HepG2 (cell line): ENCODE measurements around the gene TNS1. TPM values are rescaled to one million over a fixed set of nuclear protein-coding genes. Genes with fewer than 3 reads are reported as not detected.

Experiments used
- ATAC-seq: fragments of 200-7000 bp; cut with Tn5 transposase; 3 replicates; pipeline ENCODE4 v1.9.1; 2020; ENCODE audit warnings: mild to moderate bottlenecking, moderate library complexity
- BruUV-seq: library from RNA; stranded (reverse); fragments of 400-500 nt; replicated peaks from 2 replicates; lab custom pipeline; 2021; lab: Mats Ljungman, UMichigan
- CTCF ChIA-PET: fragments of 300-600 bp; formaldehyde crosslinking; extraction: SDS; loops from one replicate; lab custom pipeline; 2021; ENCODE audit warnings: low total read pairs, inconsistent platforms, low intra/inter-chr PET ratio; lab: Yijun Ruan, JAX
- POLR2A ChIA-PET: fragments of 350-600 bp; sonication (Branson Sonifier 250); formaldehyde crosslinking; loops from one replicate; lab custom pipeline; 2020; ENCODE audit warnings: antibody characterized with exemption, inconsistent platforms; lab: Yijun Ruan, JAX
- DNase-seq: peaks from one replicate; pipeline ENCODE4 v3.0.0-alpha.2; 2015; ENCODE audit warnings: low spot score
- FAIRE-seq: peaks from 3 replicates; lab custom pipeline; 2011; peaks lifted over from hg19 to GRCh38; lab: Jason Lieb, UNC
- H2AFZ ChIP-seq: one replicate; pipeline ENCODE4 v1.6.1; 2011; ENCODE audit warnings: low read length, inconsistent platforms
- H3K27ac ChIP-seq: fragments of 300-600 bp; 3 replicates; pipeline ENCODE4 v1.8.0; 2011; ENCODE audit warnings: mixed run types, mild to moderate bottlenecking, mixed read lengths, low read length, inconsistent platforms; ENCODE audit not compliant: insufficient read depth; ENCODE audit errors: extremely low read length
- H3K27me3 ChIP-seq, 2 experiments: fragments of 200-600 bp in 1 of 2; 2 replicates in 1 of 2; 3 replicates in 1 of 2; pipeline versions ENCODE4 v1.6.0 to v1.8.0; 2011; ENCODE audit warnings: low read length in 2 of 2, mild to moderate bottlenecking in 2 of 2, moderate library complexity in 2 of 2, inconsistent platforms in 1 of 2; ENCODE audit not compliant: insufficient read depth in 2 of 2, control insufficient read depth in 1 of 2
- H3K36me3 ChIP-seq, 2 experiments: fragments of 200-600 bp in 1 of 2; replicated peaks in 1 of 2; 2 replicates in 1 of 2; 3 replicates in 1 of 2; pipeline versions ENCODE4 v1.5.1 to v1.8.0; 2011; ENCODE audit warnings: low read length in 2 of 2, inconsistent platforms in 1 of 2; ENCODE audit not compliant: insufficient read depth in 2 of 2, control insufficient read depth in 1 of 2
- H3K4me1 ChIP-seq: 2 replicates; pipeline ENCODE4 v1.5.1; 2012; ENCODE audit warnings: low read length, inconsistent platforms; ENCODE audit not compliant: insufficient read depth
- H3K4me2 ChIP-seq: 2 replicates; pipeline ENCODE4 v1.6.0; 2011; ENCODE audit warnings: low read depth, low read length, inconsistent platforms
- H3K4me3 ChIP-seq, 3 experiments: fragments of 200-600 bp in 1 of 3; sonication (generic), shearing (Covaris generic) in 1 of 3; replicated peaks in 1 of 3; 2 replicates each; pipeline ENCODE4 v1.5.1; 2011 to 2016; ENCODE audit warnings: low read length in 3 of 3, inconsistent platforms in 2 of 3, low read depth in 2 of 3, mild to moderate bottlenecking in 2 of 3, control low read depth in 1 of 3, mixed read lengths in 1 of 3; ENCODE audit not compliant: insufficient read depth in 1 of 3
- H3K79me2 ChIP-seq: one replicate; pipeline ENCODE4 v1.6.1; 2011; ENCODE audit warnings: low read length, inconsistent platforms; ENCODE audit not compliant: insufficient read depth
- H3K9ac ChIP-seq: 2 replicates; pipeline ENCODE4 v1.6.0; 2011; ENCODE audit warnings: mild to moderate bottlenecking, low read depth, low read length, inconsistent platforms; ENCODE audit not compliant: insufficient read depth
- H3K9me3 ChIP-seq: 2 replicates; pipeline ENCODE4 v1.5.1; 2012; ENCODE audit warnings: mild to moderate bottlenecking, low read length
- H4K20me1 ChIP-seq: 2 replicates; pipeline ENCODE4 v1.6.0; 2011; ENCODE audit warnings: inconsistent platforms, mild to moderate bottlenecking, low read length, moderate library complexity; ENCODE audit not compliant: insufficient read depth
- FOSL2 ChIP-seq: sonication (generic); formaldehyde crosslinking; IDR thresholded peaks from 2 replicates; pipeline ENCODE4 v1.4.0; 2020; ENCODE audit warnings: missing genetic modification reagents
- MAFG ChIP-seq: sonication (generic); formaldehyde crosslinking; IDR thresholded peaks from 2 replicates; pipeline ENCODE4 v1.5.1; 2020; ENCODE audit warnings: mild to moderate bottlenecking, missing genetic modification reagents
- POLR2A ChIP-seq, 2 experiments: IDR thresholded peaks; 2 replicates each; pipeline ENCODE4 v1.6.1; 2011; ENCODE audit warnings: low read depth in 2 of 2, low read length in 2 of 2, mild to moderate bottlenecking in 1 of 2, moderate library complexity in 1 of 2; ENCODE audit not compliant: insufficient read depth in 1 of 2
- RFX5 ChIP-seq: IDR thresholded peaks from 2 replicates; pipeline ENCODE4 v1.6.1; 2011; ENCODE audit warnings: low read depth, low read length, improper control_type of control experiment
- SRY ChIP-seq: sonication (generic); formaldehyde crosslinking; IDR thresholded peaks from 2 replicates; pipeline ENCODE4 v1.8.0; 2022; ENCODE audit warnings: mild to moderate bottlenecking, missing genetic modification reagents
- ZNF225 ChIP-seq: sonication (generic); formaldehyde crosslinking; IDR thresholded peaks from 2 replicates; pipeline ENCODE4 v1.4.0; 2020; ENCODE audit warnings: mild to moderate bottlenecking, missing genetic modification reagents
- ZNF296 ChIP-seq: sonication (generic); formaldehyde crosslinking; conservative IDR thresholded peaks from 2 replicates; pipeline ENCODE4 v1.5.0; 2020; ENCODE audit warnings: mild to moderate bottlenecking, missing genetic modification reagents
- ZNF564 ChIP-seq: sonication (generic); formaldehyde crosslinking; IDR thresholded peaks from 2 replicates; pipeline ENCODE4 v1.8.1; 2023; ENCODE audit warnings: mild to moderate bottlenecking, missing genetic modification reagents
- ZNF766 ChIP-seq: sonication (generic); formaldehyde crosslinking; IDR thresholded peaks from 2 replicates; pipeline ENCODE4 v1.5.0; 2020; ENCODE audit warnings: missing genetic modification reagents, borderline replicate concordance
- WGBS: methylation state at CpG from one replicate; pipeline ENCODE4 v1.1.6; 2017; ENCODE audit warnings: low lambda C conversion rate; 5-methylcytosine and 5-hydroxymethylcytosine counted together
- in situ Hi-C: cut with HindIII; loops from 2 replicates; pipeline ENCODE4 v1.10.0; 2017; ENCODE audit warnings: low pct_unique_long_range_greater_than_20kb; ENCODE audit not compliant: extremely low pct_ligation_motif_present
- intact Hi-C: fragments of 100-400 bp; cut with micrococcal nuclease; formaldehyde crosslinking; loops from one replicate; pipeline ENCODE4 v1.10.0; 2022; ENCODE audit not compliant: unreplicated experiment
- polyA plus RNA-seq, 8 experiments: library from polyadenylated mRNA; depleted of rRNA in 3 of 8; stranded (reverse) in 7 of 8; unstranded in 1 of 8; fragments of >200 nt; fragmentation: Illumina TruSeq in 4 of 8; extraction: Trizol in 4 of 8; gene quantifications; 2 replicates each; pipeline versions ENCODE4 v1.2.1 to v1.2.3, GENCODE V29; 2011 to 2016; ENCODE audit warnings: low read depth in 4 of 8, missing spikeins in 1 of 8, mixed read lengths in 1 of 8; ENCODE audit not compliant: insufficient read depth in 1 of 8
- total RNA-seq, 5 experiments: library from RNA; depleted of rRNA; stranded (reverse); fragments of >200 nt; fragmentation: Illumina TruSeq; extraction: Trizol; gene quantifications; 2 replicates each; pipeline ENCODE4 v1.2.3, GENCODE V29; 2016; ENCODE audit warnings: low read depth in 1 of 5

TNS1 gene
- total and polyA plus RNA-seq, 2 of the 13 experiments (the other 11 are each of a cell fraction or from before 2014, with no cell fraction given): 1.9 to 118 TPM

DNA sequence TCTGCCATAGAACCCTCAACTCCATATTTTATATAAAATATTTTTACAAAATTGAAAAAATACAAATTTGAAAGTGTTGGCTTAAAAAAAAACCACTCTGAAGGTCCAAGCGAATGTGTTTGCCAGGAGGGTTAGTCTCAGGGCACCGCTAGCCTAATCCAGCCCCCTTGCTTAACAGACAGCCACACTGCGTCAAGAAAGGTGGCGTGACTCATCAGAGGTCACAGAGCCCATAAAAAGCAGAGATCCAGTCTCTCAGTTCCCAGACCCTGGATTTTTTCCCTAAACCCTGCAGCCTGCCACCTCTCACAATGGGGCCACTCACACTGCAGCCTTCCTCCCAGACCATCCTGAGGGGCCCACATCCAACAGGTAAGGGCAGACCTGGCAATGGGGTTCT, 3.9 kb upstream of the TNS1 start:
- BruUV-seq: no TSS peak
- no peak overlapping the region for H2AFZ ChIP-seq
- H3K79me2 ChIP-seq: no peaks in the 10 kb centered on the region
- H3K9ac ChIP-seq: no peak overlapping the region
- 7% methylated on average over 4 of the region's 4 CpGs for WGBS
- peaks cover 20% of the 10 kb centered on the region for H3K4me1 ChIP-seq
- no peak for DNase-seq
- FAIRE-seq: no peak
- no peak overlapping the region for H3K4me2 ChIP-seq
- in situ Hi-C loops: no loop called here
- ATAC-seq: no peak
- H3K4me3 ChIP-seq: no peak overlapping the region
- no peak overlapping the region for H3K27ac ChIP-seq
- ChIA-PET CTCF (no interaction called here), POLR2A (no interaction called here)
- TF ChIP-seq ZNF766 (CRISPR knock-in tag) (no peak), FOSL2 (peak; percentile 51; the same call in 1 of the 2 replicates)
- no peaks in the 10 kb centered on the region for H3K9me3 ChIP-seq
- intact Hi-C loops: no loop called here
- H4K20me1 ChIP-seq: no peaks in the 10 kb centered on the region
- peaks cover 7 to 79% of the 10 kb centered on the region in 2 experiments for H3K27me3 ChIP-seq
- H3K36me3 ChIP-seq: no peaks in the 10 kb centered on the region

DNA sequence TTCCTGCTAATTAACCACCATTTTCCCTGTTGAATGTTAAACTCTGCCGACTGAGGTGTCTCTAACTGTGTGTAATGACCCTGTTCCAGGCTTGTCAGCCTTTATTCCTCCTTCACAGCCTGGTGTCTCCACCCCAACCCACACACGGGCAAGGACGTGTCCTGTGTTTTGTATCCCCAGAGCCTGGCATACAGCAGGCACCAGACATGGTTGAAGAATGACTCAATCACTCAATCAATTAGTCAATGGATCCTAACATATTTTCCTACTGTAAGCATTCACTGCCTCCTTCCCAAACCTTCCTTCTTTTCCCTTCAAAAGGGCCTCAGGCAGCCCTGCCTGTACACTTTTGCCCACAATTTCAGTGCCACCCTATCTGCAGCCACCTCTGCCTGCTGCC, 2.7 kb upstream of the TNS1 start:
- no peaks in the 10 kb centered on the region for H3K9me3 ChIP-seq
- no peak for ATAC-seq
- H3K4me2 ChIP-seq: no peak overlapping the region
- intact Hi-C loops (no loop called here), in situ Hi-C loops (no loop called here)
- no peaks in the 10 kb centered on the region for H3K79me2 ChIP-seq
- H3K27me3 ChIP-seq: peaks cover 3 to 73% of the 10 kb centered on the region in 2 experiments
- H3K4me1 ChIP-seq: peaks cover 7% of the 10 kb centered on the region
- no peak overlapping the region for H2AFZ ChIP-seq
- no peaks in the 10 kb centered on the region for H4K20me1 ChIP-seq
- no peak overlapping the region for H3K27ac ChIP-seq
- no peak for DNase-seq
- H3K9ac ChIP-seq: no peak overlapping the region
- no peak overlapping the region for H3K4me3 ChIP-seq
- CTCF ChIA-PET: no interaction called here
- WGBS: 20% methylated on average over 3 of the region's 3 CpGs
- POLR2A ChIA-PET: no interaction called here
- TF ChIP-seq POLR2A (IDR thresholded peaks at IDR 0.05; ENCODE audit: insufficient read depth in 1 of 2, low read depth in 2 of 2, low read length in 2 of 2) (no peak), MAFG (CRISPR knock-in tag) (no peak), RFX5 (no peak), ZNF225 (CRISPR knock-in tag) (no peak), SRY (CRISPR knock-in tag) (no peak), ZNF564 (CRISPR knock-in tag) (no peak), ZNF296 (CRISPR knock-in tag) (no peak)
- no TSS peak for BruUV-seq
- H3K36me3 ChIP-seq: no peaks in the 10 kb centered on the region
- FAIRE-seq: no peak
